ENCODE data around the gene FBXO41. TPM values are rescaled to one million over a fixed set of nuclear protein-coding genes. Genes with fewer than 3 reads are reported as not detected.

The FBXO41 gene
- total and polyA plus RNA-seq, 4 donors = 0.06 to 0.51 (median 0.38) TPM

DNA sequence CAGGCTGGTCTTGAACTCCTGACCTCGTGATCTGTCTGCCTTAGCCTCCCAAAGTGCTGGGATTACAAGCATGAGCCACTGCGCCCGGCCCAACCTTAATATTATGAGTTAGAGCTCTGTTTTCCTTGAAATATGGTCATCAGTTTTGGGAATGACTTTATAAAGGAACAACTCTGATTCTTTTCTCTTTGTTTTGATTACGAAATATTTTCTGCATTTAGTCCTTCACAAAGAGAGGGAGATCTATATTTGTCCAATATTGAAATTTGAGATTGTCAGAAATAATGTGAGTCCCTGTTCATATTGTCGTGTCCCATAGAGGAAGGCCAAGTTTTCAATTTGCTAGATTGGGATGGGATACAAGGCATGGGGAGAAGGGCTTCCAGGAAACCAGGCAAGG lies 67.1 kb downstream of the FBXO41 start:
- Histone ChIP-seq H3K27ac (ENCODE audit: low read depth in 1 of 2, low read length in 2 of 2) (no peak overlapping the region), H3K4me3 (ENCODE audit: low read depth in 1 of 3, low read length in 3 of 3) (no peak overlapping the region), H3K36me3 (ENCODE audit: control insufficient read depth in 4 of 4, insufficient read depth in 3 of 4, low read depth in 1 of 4, low read length in 3 of 4) (peaks cover 0 to 22% (median 6%) of the 10 kb centered on the region in 4 donors), H3K9me3 (ENCODE audit: control insufficient read depth in 4 of 4, low read length in 3 of 4) (no peaks in the 10 kb centered on the region), H3K27me3 (ENCODE audit: control insufficient read depth in 4 of 4, insufficient read depth in 4 of 4, low read length in 3 of 4) (no peaks in the 10 kb centered on the region), H3K4me1 (ENCODE audit: control insufficient read depth in 4 of 4, insufficient read depth in 4 of 4, low read length in 3 of 4) (peaks cover 4 to 23% (median 12%) of the 10 kb centered on the region in 4 donors), H3K9ac (ENCODE audit: low read depth in 1 of 2, low read length in 2 of 2) (no peak overlapping the region)
- TF ChIP-seq CTCF (IDR thresholded peaks at IDR 0.05; ENCODE audit: low read depth, low read length, missing input control) = no peak
- no peak for TF ChIP-seq SP1 (IDR thresholded peaks at IDR 0.05)
- no peak for TF ChIP-seq HNF4G (IDR thresholded peaks at IDR 0.05)
- TF ChIP-seq TAF1 (conservative IDR thresholded peaks at IDR 0.05) = no peak
- no peak for TF ChIP-seq FOXA1 (IDR thresholded peaks at IDR 0.05)
- no peak for TF ChIP-seq RAD21 (IDR thresholded peaks at IDR 0.05)
- no peak for TF ChIP-seq FOXA2 (IDR thresholded peaks at IDR 0.05)
- no peak for DNase-seq (ENCODE audit: low spot score)
- 97% methylated on average over 5 of the region's 5 CpGs for WGBS

GRCh38 chr2:73215254-73215653 lies 69.0 kb downstream of the FBXO41 start:
- no peaks in the 10 kb centered on the region for H3K9me3 ChIP-seq (ENCODE audit: control insufficient read depth in 4 of 4, low read length in 3 of 4)
- no peaks in the 10 kb centered on the region for H3K27me3 ChIP-seq (ENCODE audit: control insufficient read depth in 4 of 4, insufficient read depth in 4 of 4, low read length in 3 of 4)
- peaks cover 4 to 23% (median 12%) of the 10 kb centered on the region in 4 donors for H3K4me1 ChIP-seq (ENCODE audit: control insufficient read depth in 4 of 4, insufficient read depth in 4 of 4, low read length in 3 of 4)
- WGBS = 78% methylated on average over 4 of the region's 4 CpGs
- TF ChIP-seq HNF4G (IDR thresholded peaks at IDR 0.05) = no peak
- no peak for TF ChIP-seq FOXA2 (IDR thresholded peaks at IDR 0.05)
- TF ChIP-seq HNF4A (conservative IDR thresholded peaks at IDR 0.05) = no peak
- TF ChIP-seq EGR1 (IDR thresholded peaks at IDR 0.05; ENCODE audit: low read depth in 2 of 2) = no peak
- no peak for TF ChIP-seq ZBTB33 (IDR thresholded peaks at IDR 0.05)
- TF ChIP-seq CTCF (IDR thresholded peaks at IDR 0.05; ENCODE audit: low read depth, low read length, missing input control) = no peak
- TF ChIP-seq FOXA1 (IDR thresholded peaks at IDR 0.05) = no peak
- no peak for TF ChIP-seq RXRA (IDR thresholded peaks at IDR 0.05)
- TF ChIP-seq, protein P1, sequence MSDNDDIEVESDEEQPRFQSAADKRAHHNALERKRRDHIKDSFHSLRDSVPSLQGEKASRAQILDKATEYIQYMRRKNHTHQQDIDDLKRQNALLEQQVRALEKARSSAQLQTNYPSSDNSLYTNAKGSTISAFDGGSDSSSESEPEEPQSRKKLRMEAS (IDR thresholded peaks at IDR 0.05) = no peak
- TF ChIP-seq GABPA (IDR thresholded peaks at IDR 0.05 in 1 of 2, conservative IDR thresholded peaks at IDR 0.05 in 1 of 2) = no peak
- TF ChIP-seq SP1 (IDR thresholded peaks at IDR 0.05) = no peak
- TF ChIP-seq REST (IDR thresholded peaks at IDR 0.05) = no peak
- TF ChIP-seq YY1 (IDR thresholded peaks at IDR 0.05) = no peak
- no peak for TF ChIP-seq JUND (IDR thresholded peaks at IDR 0.05)
- TF ChIP-seq TAF1 (conservative IDR thresholded peaks at IDR 0.05) = no peak
- no peak for TF ChIP-seq NR2F2 (IDR thresholded peaks at IDR 0.05)
- TF ChIP-seq ATF3 (IDR thresholded peaks at IDR 0.05) = no peak
- TF ChIP-seq RAD21 (IDR thresholded peaks at IDR 0.05) = no peak
- no peak overlapping the region for H3K9ac ChIP-seq (ENCODE audit: low read depth in 1 of 2, low read length in 2 of 2)
- DNase-seq (ENCODE audit: low spot score) = no peak
- no peak overlapping the region for H3K27ac ChIP-seq (ENCODE audit: low read depth in 1 of 2, low read length in 2 of 2)
- no peak overlapping the region for H3K4me3 ChIP-seq (ENCODE audit: low read depth in 1 of 3, low read length in 3 of 3)
- H3K36me3 ChIP-seq (ENCODE audit: control insufficient read depth in 4 of 4, insufficient read depth in 3 of 4, low read depth in 1 of 4, low read length in 3 of 4) = peaks cover 0 to 7% (median 3%) of the 10 kb centered on the region in 4 donors

Measured in liver (tissue), 9 donors.